HepG2 (cell line): ENCODE data around the gene BTRC. TPM values are rescaled to one million over a fixed set of nuclear protein-coding genes. Genes with fewer than 3 reads are reported as not detected.
"Not testable (repeated sequence)": the region's sequence is repeated elsewhere in the genome, so short reads cannot be mapped to it uniquely, and the experiment has no call there.

Experiments
- ATAC-seq: fragments of 200-7000 bp; cut with Tn5 transposase; 3 replicates; pipeline ENCODE4 v1.9.1; 2020; ENCODE audit warnings: mild to moderate bottlenecking, moderate library complexity
- BruUV-seq: library from RNA; stranded (reverse); fragments of 400-500 nt; replicated peaks from 2 replicates; lab custom pipeline; 2021; lab: Mats Ljungman, UMichigan
- CTCF ChIA-PET: fragments of 300-600 bp; formaldehyde crosslinking; extraction: SDS; loops from one replicate; lab custom pipeline; 2021; ENCODE audit warnings: low total read pairs, inconsistent platforms, low intra/inter-chr PET ratio; lab: Yijun Ruan, JAX
- POLR2A ChIA-PET: fragments of 350-600 bp; sonication (Branson Sonifier 250); formaldehyde crosslinking; loops from one replicate; lab custom pipeline; 2020; ENCODE audit warnings: antibody characterized with exemption, inconsistent platforms; lab: Yijun Ruan, JAX
- DNase-seq: peaks from one replicate; pipeline ENCODE4 v3.0.0-alpha.2; 2015; ENCODE audit warnings: low spot score
- FAIRE-seq: peaks from 3 replicates; lab custom pipeline; 2011; peaks lifted over from hg19 to GRCh38; lab: Jason Lieb, UNC
- H2AFZ ChIP-seq: one replicate; pipeline ENCODE4 v1.6.1; 2011; ENCODE audit warnings: low read length, inconsistent platforms
- H3K27ac ChIP-seq: fragments of 300-600 bp; 3 replicates; pipeline ENCODE4 v1.8.0; 2011; ENCODE audit warnings: mixed run types, mild to moderate bottlenecking, mixed read lengths, low read length, inconsistent platforms; ENCODE audit not compliant: insufficient read depth; ENCODE audit errors: extremely low read length
- H3K27me3 ChIP-seq, 2 experiments: fragments of 200-600 bp in 1 of 2; 2 replicates in 1 of 2; 3 replicates in 1 of 2; pipeline versions ENCODE4 v1.6.0 to v1.8.0; 2011; ENCODE audit warnings: low read length in 2 of 2, mild to moderate bottlenecking in 2 of 2, moderate library complexity in 2 of 2, inconsistent platforms in 1 of 2; ENCODE audit not compliant: insufficient read depth in 2 of 2, control insufficient read depth in 1 of 2
- H3K36me3 ChIP-seq, 2 experiments: fragments of 200-600 bp in 1 of 2; replicated peaks in 1 of 2; 2 replicates in 1 of 2; 3 replicates in 1 of 2; pipeline versions ENCODE4 v1.5.1 to v1.8.0; 2011; ENCODE audit warnings: low read length in 2 of 2, inconsistent platforms in 1 of 2; ENCODE audit not compliant: insufficient read depth in 2 of 2, control insufficient read depth in 1 of 2
- H3K4me1 ChIP-seq: 2 replicates; pipeline ENCODE4 v1.5.1; 2012; ENCODE audit warnings: low read length, inconsistent platforms; ENCODE audit not compliant: insufficient read depth
- H3K4me2 ChIP-seq: 2 replicates; pipeline ENCODE4 v1.6.0; 2011; ENCODE audit warnings: low read depth, low read length, inconsistent platforms
- H3K4me3 ChIP-seq, 3 experiments: fragments of 200-600 bp in 1 of 3; sonication (generic), shearing (Covaris generic) in 1 of 3; replicated peaks in 1 of 3; 2 replicates each; pipeline ENCODE4 v1.5.1; 2011 to 2016; ENCODE audit warnings: low read length in 3 of 3, inconsistent platforms in 2 of 3, low read depth in 2 of 3, mild to moderate bottlenecking in 2 of 3, control low read depth in 1 of 3, mixed read lengths in 1 of 3; ENCODE audit not compliant: insufficient read depth in 1 of 3
- H3K79me2 ChIP-seq: one replicate; pipeline ENCODE4 v1.6.1; 2011; ENCODE audit warnings: low read length, inconsistent platforms; ENCODE audit not compliant: insufficient read depth
- H3K9ac ChIP-seq: 2 replicates; pipeline ENCODE4 v1.6.0; 2011; ENCODE audit warnings: mild to moderate bottlenecking, low read depth, low read length, inconsistent platforms; ENCODE audit not compliant: insufficient read depth
- H3K9me3 ChIP-seq: 2 replicates; pipeline ENCODE4 v1.5.1; 2012; ENCODE audit warnings: mild to moderate bottlenecking, low read length
- H4K20me1 ChIP-seq: 2 replicates; pipeline ENCODE4 v1.6.0; 2011; ENCODE audit warnings: inconsistent platforms, mild to moderate bottlenecking, low read length, moderate library complexity; ENCODE audit not compliant: insufficient read depth
- CENPT ChIP-seq: sonication (generic); formaldehyde crosslinking; IDR thresholded peaks from 2 replicates; pipeline ENCODE4 v1.8.0; 2022; ENCODE audit warnings: low read depth, mild to moderate bottlenecking, moderate library complexity, missing genetic modification reagents
- NFAT5 ChIP-seq: sonication (generic); formaldehyde crosslinking; IDR thresholded peaks from 2 replicates; pipeline ENCODE4 v1.4.0; 2020; ENCODE audit warnings: missing genetic modification reagents
- TARDBP ChIP-seq: sonication (generic); formaldehyde crosslinking; IDR thresholded peaks from 2 replicates; pipeline ENCODE4 v1.8.0; 2022; ENCODE audit warnings: mild to moderate bottlenecking, missing genetic modification reagents
- ZNF510 ChIP-seq: sonication (generic); formaldehyde crosslinking; IDR thresholded peaks from 2 replicates; pipeline ENCODE4 v1.4.0; 2020; ENCODE audit warnings: low read depth, mild to moderate bottlenecking, missing genetic modification reagents
- ZNF563 ChIP-seq: sonication (generic); formaldehyde crosslinking; IDR thresholded peaks from 2 replicates; pipeline ENCODE4 v1.8.0; 2022; ENCODE audit warnings: mild to moderate bottlenecking, moderate library complexity, missing genetic modification reagents
- WGBS: methylation state at CpG from one replicate; pipeline ENCODE4 v1.1.6; 2017; ENCODE audit warnings: low lambda C conversion rate; 5-methylcytosine and 5-hydroxymethylcytosine counted together
- in situ Hi-C: cut with HindIII; loops from 2 replicates; pipeline ENCODE4 v1.10.0; 2017; ENCODE audit warnings: low pct_unique_long_range_greater_than_20kb; ENCODE audit not compliant: extremely low pct_ligation_motif_present
- intact Hi-C: fragments of 100-400 bp; cut with micrococcal nuclease; formaldehyde crosslinking; loops from one replicate; pipeline ENCODE4 v1.10.0; 2022; ENCODE audit not compliant: unreplicated experiment
- polyA plus RNA-seq, 8 experiments: library from polyadenylated mRNA; depleted of rRNA in 3 of 8; stranded (reverse) in 7 of 8; unstranded in 1 of 8; fragments of >200 nt; fragmentation: Illumina TruSeq in 4 of 8; extraction: Trizol in 4 of 8; gene quantifications; 2 replicates each; pipeline versions ENCODE4 v1.2.1 to v1.2.3, GENCODE V29; 2011 to 2016; ENCODE audit warnings: low read depth in 4 of 8, missing spikeins in 1 of 8, mixed read lengths in 1 of 8; ENCODE audit not compliant: insufficient read depth in 1 of 8
- total RNA-seq, 5 experiments: library from RNA; depleted of rRNA; stranded (reverse); fragments of >200 nt; fragmentation: Illumina TruSeq; extraction: Trizol; gene quantifications; 2 replicates each; pipeline ENCODE4 v1.2.3, GENCODE V29; 2016; ENCODE audit warnings: low read depth in 1 of 5
- TF ChIP-seq, protein P1 (sequence below): sonication (generic); formaldehyde crosslinking; IDR thresholded peaks from 2 replicates; pipeline ENCODE4 v1.4.0; 2020; ENCODE audit warnings: missing genetic modification reagents
- TF ChIP-seq, protein P2 (sequence below): sonication (generic); formaldehyde crosslinking; conservative IDR thresholded peaks from 2 replicates; pipeline ENCODE4 v1.8.0; 2022; ENCODE audit warnings: mild to moderate bottlenecking, moderate library complexity, missing genetic modification reagents

Gene BTRC
- total and polyA plus RNA-seq, 2 of the 13 experiments (the other 11 are each of a cell fraction or from before 2014, with no cell fraction given), result 12.0 to 14.4 TPM

DNA sequence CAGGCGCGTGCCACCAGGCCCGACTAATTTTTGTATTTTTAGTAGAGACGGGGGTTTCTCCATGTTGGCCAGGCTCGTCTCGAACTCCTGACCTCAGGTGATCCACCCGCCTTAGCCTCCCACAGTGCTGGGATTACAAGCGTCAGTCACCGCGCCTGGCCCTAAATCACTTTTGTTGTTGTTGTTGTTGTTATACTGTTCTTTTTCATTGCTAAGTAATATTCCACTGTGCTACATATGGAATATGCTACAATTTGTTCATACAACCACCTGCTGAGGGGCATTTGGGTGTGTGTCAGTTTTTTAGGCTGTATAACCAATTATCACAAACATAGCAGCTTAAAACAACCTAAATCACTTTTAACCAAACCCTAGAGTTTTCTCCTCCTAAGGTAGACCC lies 1.1 kb upstream of the BTRC start:
- CTCF ChIA-PET, H3K4me3 ChIP-seq, H3K27ac ChIP-seq, DNase-seq, in situ Hi-C loops, intact Hi-C loops, H3K4me2 ChIP-seq, H2AFZ ChIP-seq, H3K36me3 ChIP-seq, POLR2A ChIA-PET, H3K9me3 ChIP-seq, FAIRE-seq, H3K27me3 ChIP-seq, H3K9ac ChIP-seq, ATAC-seq, BruUV-seq, H4K20me1 ChIP-seq: not testable (repeated sequence)
- WGBS, result 84% methylated on average over 10 of the region's 10 CpGs
- H3K4me1 ChIP-seq, result peaks cover 25% of the 10 kb centered on the region
- H3K79me2 ChIP-seq, result peaks cover 16% of the 10 kb centered on the region

DNA sequence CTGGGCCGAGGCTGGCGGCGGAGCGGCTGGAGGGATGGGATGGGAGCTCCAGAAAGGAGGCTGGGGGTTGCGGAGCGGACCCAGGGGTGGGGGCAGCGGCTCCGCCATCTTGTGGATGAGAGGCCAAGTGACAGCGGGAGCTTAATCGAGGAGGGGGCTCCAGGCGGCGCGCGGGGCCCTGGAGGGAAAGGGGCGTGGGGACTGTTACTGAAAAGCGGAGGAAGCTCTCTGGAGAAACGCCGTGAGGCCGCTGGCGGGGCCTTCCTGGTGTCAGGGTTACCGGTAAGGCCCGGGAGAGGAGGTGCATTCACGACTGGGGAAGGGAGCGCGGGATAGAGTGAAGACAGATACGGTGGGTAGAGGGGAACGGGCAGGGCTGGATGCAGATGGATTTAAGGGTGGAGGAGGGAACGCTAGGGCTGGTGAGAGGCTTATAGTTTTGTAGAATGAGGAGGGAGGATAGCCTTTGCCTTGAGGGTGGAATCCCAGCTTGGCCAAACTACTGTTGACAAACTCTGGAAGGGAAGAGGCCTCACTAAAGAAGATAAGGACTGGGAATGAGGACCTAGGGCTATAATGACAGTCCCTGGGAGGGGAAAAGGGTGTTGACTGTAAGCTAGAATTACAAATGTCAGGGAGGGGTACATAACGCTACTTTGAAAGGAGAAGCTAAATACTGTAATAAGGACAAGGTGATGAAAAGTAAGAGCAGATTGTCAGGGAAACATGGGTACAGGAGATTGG lies 535 bp downstream of the BTRC start:
- in situ Hi-C loops, result no loop called here
- H3K79me2 ChIP-seq, result peaks cover 20% of the 10 kb centered on the region
- ChIA-PET POLR2A (interaction anchor here (1.3 to 1.6 kb wide), 2 partner anchors 9 to 292 kb away, joined by 4 to 5 read pairs; partner anchors contain the start of gene KAZALD1), CTCF (no interaction called here)
- DNase-seq (peak; percentile 21), ATAC-seq (peak; percentile 69), FAIRE-seq (peak; percentile 23)
- H4K20me1 ChIP-seq, result no peaks in the 10 kb centered on the region
- intact Hi-C loops, result no loop called here
- peak overlapping the region; percentile 84 for H3K4me2 ChIP-seq
- H2AFZ ChIP-seq, result peak overlapping the region; percentile 2
- H3K36me3 ChIP-seq, result no peaks in the 10 kb centered on the region
- WGBS, result under 1% methylated on average over 26 of the region's 29 CpGs
- peaks cover 37% of the 10 kb centered on the region for H3K4me1 ChIP-seq
- peak overlapping the region; percentile 87 to 99 (median 98) for H3K4me3 ChIP-seq
- H3K9me3 ChIP-seq, result no peaks in the 10 kb centered on the region
- H3K27ac ChIP-seq, result peak overlapping the region; percentile 82
- H3K27me3 ChIP-seq, result no peaks in the 10 kb centered on the region; a peak in 1 of 5 replicates
- BruUV-seq, result no TSS peak
- H3K9ac ChIP-seq, result peak overlapping the region; percentile 75
- TF ChIP-seq, protein P1, sequence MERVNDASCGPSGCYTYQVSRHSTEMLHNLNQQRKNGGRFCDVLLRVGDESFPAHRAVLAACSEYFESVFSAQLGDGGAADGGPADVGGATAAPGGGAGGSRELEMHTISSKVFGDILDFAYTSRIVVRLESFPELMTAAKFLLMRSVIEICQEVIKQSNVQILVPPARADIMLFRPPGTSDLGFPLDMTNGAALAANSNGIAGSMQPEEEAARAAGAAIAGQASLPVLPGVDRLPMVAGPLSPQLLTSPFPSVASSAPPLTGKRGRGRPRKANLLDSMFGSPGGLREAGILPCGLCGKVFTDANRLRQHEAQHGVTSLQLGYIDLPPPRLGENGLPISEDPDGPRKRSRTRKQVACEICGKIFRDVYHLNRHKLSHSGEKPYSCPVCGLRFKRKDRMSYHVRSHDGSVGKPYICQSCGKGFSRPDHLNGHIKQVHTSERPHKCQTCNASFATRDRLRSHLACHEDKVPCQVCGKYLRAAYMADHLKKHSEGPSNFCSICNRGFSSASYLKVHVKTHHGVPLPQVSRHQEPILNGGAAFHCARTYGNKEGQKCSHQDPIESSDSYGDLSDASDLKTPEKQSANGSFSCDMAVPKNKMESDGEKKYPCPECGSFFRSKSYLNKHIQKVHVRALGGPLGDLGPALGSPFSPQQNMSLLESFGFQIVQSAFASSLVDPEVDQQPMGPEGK, result no peak
- TF ChIP-seq TARDBP (CRISPR knock-in tag), result no peak
- TF ChIP-seq ZNF563, result no peak
- TF ChIP-seq ZNF510 (CRISPR knock-in tag), result no peak
- TF ChIP-seq NFAT5 (CRISPR knock-in tag), result no peak
- TF ChIP-seq, protein P2, sequence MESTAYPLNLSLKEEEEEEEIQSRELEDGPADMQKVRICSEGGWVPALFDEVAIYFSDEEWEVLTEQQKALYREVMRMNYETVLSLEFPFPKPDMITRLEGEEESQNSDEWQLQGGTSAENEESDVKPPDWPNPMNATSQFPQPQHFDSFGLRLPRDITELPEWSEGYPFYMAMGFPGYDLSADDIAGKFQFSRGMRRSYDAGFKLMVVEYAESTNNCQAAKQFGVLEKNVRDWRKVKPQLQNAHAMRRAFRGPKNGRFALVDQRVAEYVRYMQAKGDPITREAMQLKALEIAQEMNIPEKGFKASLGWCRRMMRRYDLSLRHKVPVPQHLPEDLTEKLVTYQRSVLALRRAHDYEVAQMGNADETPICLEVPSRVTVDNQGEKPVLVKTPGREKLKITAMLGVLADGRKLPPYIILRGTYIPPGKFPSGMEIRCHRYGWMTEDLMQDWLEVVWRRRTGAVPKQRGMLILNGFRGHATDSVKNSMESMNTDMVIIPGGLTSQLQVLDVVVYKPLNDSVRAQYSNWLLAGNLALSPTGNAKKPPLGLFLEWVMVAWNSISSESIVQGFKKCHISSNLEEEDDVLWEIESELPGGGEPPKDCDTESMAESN (CRISPR knock-in tag), result no peak
- TF ChIP-seq CENPT (CRISPR knock-in tag), result no peak
